ENCODE data around the gene FAP. TPM values are rescaled to one million over a fixed set of nuclear protein-coding genes. Genes with fewer than 3 reads are reported as not detected.

The FAP gene
- total and polyA plus RNA-seq, 2 of the 8 experiments (the other 6 are each of a cell fraction or from before 2014, with no cell fraction given), result not detected

DNA sequence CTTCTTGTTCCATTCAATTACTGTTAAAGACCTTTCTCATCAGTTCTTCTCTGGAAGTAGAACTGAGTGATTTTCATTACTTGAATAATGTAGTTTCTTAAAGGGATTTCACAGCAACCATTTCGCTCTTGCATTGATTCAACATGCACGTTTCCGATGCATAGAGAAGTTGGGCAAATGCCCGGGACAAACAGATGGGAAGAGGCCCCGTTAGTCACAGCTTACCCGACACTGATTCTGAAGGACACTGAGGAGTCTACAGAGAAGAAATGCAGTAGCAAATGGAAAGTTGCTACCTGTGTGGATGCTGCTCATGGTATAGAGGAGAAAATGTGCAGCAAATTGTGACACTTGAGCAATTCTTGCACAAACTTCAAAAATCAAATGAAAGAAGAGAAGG lies 58.9 kb downstream of the FAP start:
- no peak overlapping the region for H3K23ac ChIP-seq (ENCODE audit: insufficient read length)
- no peak overlapping the region for H2BK15ac ChIP-seq (ENCODE audit: low read length)
- H4K91ac ChIP-seq (replicated peaks; ENCODE audit: insufficient read length, low read length), result no peak overlapping the region
- H3K9me3 ChIP-seq (ENCODE audit: insufficient read depth in 2 of 2, low read depth in 1 of 2, low read length in 1 of 2), result no peaks in the 10 kb centered on the region
- no peaks in the 10 kb centered on the region for H3K79me2 ChIP-seq (ENCODE audit: control insufficient read depth in 1 of 2, insufficient read depth in 2 of 2, low read length in 2 of 2)
- DNase-seq (ENCODE audit: low read depth in 1 of 2, low spot score in 2 of 2) (no peak), FAIRE-seq (no peak)
- 94% methylated on average over 6 of the region's 6 CpGs; no CpG with 5 or more reads in 1 of the 2 experiments for WGBS, 2 experiments (ENCODE audit: extremely low coverage in 1 of 2, insufficient coverage in 1 of 2, insufficient read length in 1 of 2, insufficient replicate concordance in 2 of 2, low coverage in 1 of 2, low lambda C conversion rate in 2 of 2, missing lambda C conversion rate in 1 of 2)
- H4K8ac ChIP-seq (ENCODE audit: extremely low read depth, insufficient read depth, low read length), result no peak overlapping the region
- no peak overlapping the region for H3K9ac ChIP-seq (replicated peaks in 1 of 4; ENCODE audit: extremely low read depth in 1 of 4, low read depth in 3 of 4, low read length in 3 of 4)
- no peak overlapping the region for H3K27ac ChIP-seq (ENCODE audit: low read depth, low read length)
- H2BK5ac ChIP-seq (ENCODE audit: low read depth, low read length), result no peak overlapping the region
- H3K4me2 ChIP-seq (ENCODE audit: insufficient read depth in 1 of 2, low read depth in 2 of 2, low read length in 2 of 2), result no peak overlapping the region
- no peak overlapping the region for H2BK12ac ChIP-seq (ENCODE audit: low read depth, low read length)
- no peaks in the 10 kb centered on the region for H3K4me1 ChIP-seq (replicated peaks in 1 of 4; ENCODE audit: control insufficient read depth in 3 of 4, insufficient read depth in 4 of 4, low read length in 3 of 4)
- no peaks in the 10 kb centered on the region for H3K79me1 ChIP-seq (ENCODE audit: low read depth, low read length)
- H3K4ac ChIP-seq (replicated peaks; ENCODE audit: insufficient read length, low read depth, low read length), result no peak overlapping the region
- H3K4me3 ChIP-seq (ENCODE audit: extremely low read depth in 1 of 4, insufficient read depth in 2 of 4, low read depth in 3 of 4, low read length in 4 of 4), result no peak overlapping the region
- no peaks in the 10 kb centered on the region for H3K23me2 ChIP-seq (ENCODE audit: low read depth, low read length)
- H3K18ac ChIP-seq (ENCODE audit: extremely low read depth, low read length), result no peak overlapping the region
- no peak overlapping the region for H2BK20ac ChIP-seq (ENCODE audit: low read length)
- H4K5ac ChIP-seq (ENCODE audit: insufficient read length, low read depth, low read length), result no peak overlapping the region
- no peaks in the 10 kb centered on the region for H3K27me3 ChIP-seq (replicated peaks in 1 of 4; ENCODE audit: control insufficient read depth in 3 of 4, extremely low read depth in 1 of 4, insufficient read depth in 3 of 4, low read length in 3 of 4)
- TF ChIP-seq SIX5 (IDR thresholded peaks at IDR 0.05; ENCODE audit: low read depth, low read length) (no peak), SIN3A (conservative IDR thresholded peaks at IDR 0.05 in 1 of 2, IDR thresholded peaks at IDR 0.05 in 1 of 2; ENCODE audit: low read depth in 1 of 2, low read length in 2 of 2) (no peak), BRCA1 (IDR thresholded peaks at IDR 0.05; ENCODE audit: low read depth, low read length) (no peak), RNF2 (IDR thresholded peaks at IDR 0.05; ENCODE audit: borderline replicate concordance, low read depth, low read length, missing control alignments, poor library complexity, severe bottlenecking) (no peak), SAP30 (IDR thresholded peaks at IDR 0.05; ENCODE audit: insufficient read depth, insufficient replicate concordance, low read length) (no peak), SUZ12 (IDR thresholded peaks at IDR 0.05; ENCODE audit: low read length) (no peak), KDM4A (IDR thresholded peaks at IDR 0.05; ENCODE audit: low read depth, low read length, severe bottlenecking) (no peak), CEBPB (IDR thresholded peaks at IDR 0.05; ENCODE audit: low read depth, low read length) (no peak), ZNF274 (IDR thresholded peaks at IDR 0.05; ENCODE audit: borderline replicate concordance, extremely low read depth, low read length) (no peak), TCF12 (IDR thresholded peaks at IDR 0.05; ENCODE audit: low read depth, low read length) (no peak)
- H3K36me3 ChIP-seq (ENCODE audit: control insufficient read depth in 2 of 4, insufficient read depth in 4 of 4, low read length in 3 of 4), result no peaks in the 10 kb centered on the region
- H2AFZ ChIP-seq (ENCODE audit: low read length), result 0 out of 2 replicates have a peak overlapping the region, but pooled peaks have one; percentile 84
- no peak overlapping the region for H2AK5ac ChIP-seq (ENCODE audit: low read depth, low read length)
- ChIA-PET CTCF (ENCODE audit: partially characterized antibody) (interaction anchor here (0.6 to 1.4 kb wide), 3 partner anchors 38 to 114 kb away, joined by 3 to 4 read pairs (median 3); no protein-coding TSS in a partner anchor), POLR2A (ENCODE audit: partially characterized antibody) (no interaction called here)
- no peak overlapping the region for H2BK120ac ChIP-seq (replicated peaks; ENCODE audit: low read depth, low read length)
- H3K56ac ChIP-seq (replicated peaks; ENCODE audit: insufficient read length, low read depth, low read length), result no peak overlapping the region
- H4K20me1 ChIP-seq (replicated peaks in 1 of 2; ENCODE audit: control insufficient read depth in 1 of 2, insufficient read depth in 2 of 2, low read length in 2 of 2), result no peaks in the 10 kb centered on the region
- H3K14ac ChIP-seq (ENCODE audit: insufficient read length), result no peak overlapping the region

All from H1 (cell line).